ENCODE data around the gene POLR1A. TPM values are rescaled to one million over a fixed set of nuclear protein-coding genes. Genes with fewer than 3 reads are reported as not detected.

Gene POLR1A
- total and polyA plus RNA-seq, 7 donors = 6.1 to 41.6 (median 27.0) TPM

GRCh38 chr2:86016581-86016980 lies 89.1 kb downstream of the POLR1A start:
- ATAC-seq = no peak
- TF ChIP-seq CTCF (IDR thresholded peaks at IDR 0.05) = no peak
- Histone ChIP-seq H3K27me3 (ENCODE audit: insufficient read depth in 3 of 3, low read length in 2 of 3) (no peaks in the 10 kb centered on the region), H3K4me1 (peaks cover 35% of the 10 kb centered on the region), H3K9me3 (no peaks in the 10 kb centered on the region), H3K36me3 (ENCODE audit: insufficient read depth in 1 of 2, low read depth in 1 of 2) (no peaks in the 10 kb centered on the region), H3K4me3 (no peak overlapping the region), H3K27ac (no peak overlapping the region)
- DNase-seq = peak in 1 of 2 donors; percentile 32
- WGBS, 3 donors = 86 to 90% (median 90%) methylated on average over 12 of the region's 12 CpGs
- intact Hi-C loops (cut with DNase I) = no loop called here

GRCh38 chr2:86015699-86016098 lies 90.0 kb downstream of the POLR1A start:
- H3K4me1 ChIP-seq = peaks cover 27% of the 10 kb centered on the region
- 97 to 100% (median 97%) methylated on average over 1 of the region's 1 CpG for WGBS, 3 donors
- TF ChIP-seq CTCF (IDR thresholded peaks at IDR 0.05) = no peak
- no peaks in the 10 kb centered on the region for H3K9me3 ChIP-seq
- ATAC-seq = no peak
- H3K36me3 ChIP-seq (ENCODE audit: insufficient read depth in 1 of 2, low read depth in 1 of 2) = no peaks in the 10 kb centered on the region
- H3K4me3 ChIP-seq = no peak overlapping the region
- no peaks in the 10 kb centered on the region for H3K27me3 ChIP-seq (ENCODE audit: insufficient read depth in 3 of 3, low read length in 2 of 3)
- H3K27ac ChIP-seq = no peak overlapping the region
- no peak for DNase-seq
- intact Hi-C loops (cut with DNase I) = loop anchor here in 1 of 2 donors (2.0 kb wide), 1 partner anchor 53 kb away; no protein-coding TSS in a partner anchor

- no peak for TF ChIP-seq CTCF (IDR thresholded peaks at IDR 0.05)
- H3K27me3 ChIP-seq (ENCODE audit: insufficient read depth in 3 of 3, low read length in 2 of 3) = no peaks in the 10 kb centered on the region
- ATAC-seq (no peak), DNase-seq (peak in 1 of 2 donors; percentile 17)
- H3K4me1 ChIP-seq = peaks cover 21% of the 10 kb centered on the region
- WGBS, 3 donors = 65 to 80% (median 75%) methylated on average over 2 of the region's 2 CpGs
- intact Hi-C loops (cut with DNase I) = loop anchor here in 1 of 2 donors (2.0 kb wide), 1 partner anchor 54 kb away; no protein-coding TSS in a partner anchor
- H3K9me3 ChIP-seq = no peaks in the 10 kb centered on the region
- H3K27ac ChIP-seq = no peak overlapping the region
- H3K36me3 ChIP-seq (ENCODE audit: insufficient read depth in 1 of 2, low read depth in 1 of 2) = no peaks in the 10 kb centered on the region
- no peak overlapping the region for H3K4me3 ChIP-seq
Measured at GRCh38 chr2:86015006-86015405, 90.7 kb downstream of the POLR1A start.

GRCh38 chr2:86014493-86014892 lies 91.2 kb downstream of the POLR1A start:
- intact Hi-C loops (cut with DNase I) = loop anchor here in 1 of 2 donors (2.0 kb wide), 1 partner anchor 54 kb away; no protein-coding TSS in a partner anchor

More at GRCh38 chr2:86014493-86014892, 91.2 kb downstream of the POLR1A start:
- H3K4me3 ChIP-seq = no peak overlapping the region
- H3K4me1 ChIP-seq = peaks cover 21% of the 10 kb centered on the region
- H3K9me3 ChIP-seq = no peaks in the 10 kb centered on the region
- ATAC-seq = no peak
- DNase-seq = no peak
- WGBS, 3 donors = 90 to 92% (median 90%) methylated on average over 2 of the region's 2 CpGs
- H3K27me3 ChIP-seq (ENCODE audit: insufficient read depth in 3 of 3, low read length in 2 of 3) = no peaks in the 10 kb centered on the region
- H3K27ac ChIP-seq = no peak overlapping the region
- TF ChIP-seq CTCF (IDR thresholded peaks at IDR 0.05) = no peak
- no peaks in the 10 kb centered on the region for H3K36me3 ChIP-seq (ENCODE audit: insufficient read depth in 1 of 2, low read depth in 1 of 2)

Measured in psoas muscle (tissue), 8 donors.